ENCODE data around the gene PELI2. TPM values are rescaled to one million over a fixed set of nuclear protein-coding genes. Genes with fewer than 3 reads are reported as not detected.
A peak's percentile ranks its signal among the peaks of the same experiment; 100 is the strongest.

Gene PELI2
- 7.9 and 10.0 TPM in 2 replicates for total RNA-seq (2021)
- Bru-seq, nascent RNA, result percentile 64 among the genes with signal in this experiment
- BruChase-seq, experiment 1, labeled RNA remaining after a 2-hour chase, result percentile 58 among the genes with signal in this experiment
- BruChase-seq, experiment 2, labeled RNA remaining after a 6-hour chase, result percentile 47 among the genes with signal in this experiment
- long read RNA-seq, full-length matches to known transcripts, result 4 of 4 reads
- long read RNA-seq, partial matches to known transcripts, result 0 of 4 reads
- long read RNA-seq, other reads (novel, unspliced or antisense), result 0 of 4 reads

- H3K9me3 ChIP-seq (ENCODE audit: insufficient read depth, low read depth), result no peaks in the 10 kb centered on the region
- DNase-seq, result peak; percentile 42 to 78
- POLR2A ChIA-PET (ENCODE audit: unreplicated experiment), result interaction anchor here (0.6 to 0.7 kb wide), 3 partner anchors 16 to 755 kb away, joined by 3 to 8 read pairs (median 4); no protein-coding TSS in a partner anchor
These were observed at the start of gene PELI2 for GRCh38 chr14:56117765-56118610. Gene PELI2 (plus strand): TSS chr14:56118411. CDS start chr14:56118661, 250 bp downstream.

GRCh38 chr14:56073799-56074198 lies 44.4 kb upstream of the PELI2 start:
- no TSS peak for BruUV-seq (replicated peaks)
- H2AFZ ChIP-seq, result no peak overlapping the region
- H3K27me3 ChIP-seq (ENCODE audit: insufficient read depth, low read depth), result peaks cover 16% of the 10 kb centered on the region

More at GRCh38 chr14:56117765-56118610, at the start of gene PELI2:
- H3K9me2 ChIP-seq (ENCODE audit: insufficient read depth), result no peaks in the 10 kb centered on the region; the same call in 1 of the 2 replicates
- peak within 1 kb of the TSS; percentile 71 for H3K4me3 ChIP-seq
- intact Hi-C loops (cut with micrococcal nuclease; ENCODE audit: unreplicated experiment), result loop anchor here (2.0 to 5.0 kb wide), 2 partner anchors 223 to 411 kb away; no protein-coding TSS in a partner anchor
- H4K20me1 ChIP-seq (ENCODE audit: insufficient read depth), result no peaks in the 10 kb centered on the region; the same call in 1 of the 2 replicates
- BruUV-seq (replicated peaks), result no TSS peak
- H3F3A ChIP-seq (ENCODE audit: insufficient read depth, low read depth), result no peaks in the 10 kb centered on the region
- H3K4me2 ChIP-seq, result peak within 1 kb of the TSS; percentile 77
- CTCF ChIA-PET, result interaction anchor here (0.5 to 0.6 kb wide), 3 partner anchors 7 to 537 kb away, joined by 3 to 4 read pairs (median 3); no protein-coding TSS in a partner anchor
- H3K36me3 ChIP-seq (ENCODE audit: low read depth), result no peaks in the 10 kb centered on the region
- TF ChIP-seq CTCF (conservative IDR thresholded peaks at IDR 0.05) (no peak), EZH2 (IDR thresholded peaks at IDR 0.05; ENCODE audit: low read depth) (no peak)
- H3K79me2 ChIP-seq (ENCODE audit: low read depth), result no peaks in the 10 kb centered on the region
- peak within 1 kb of the TSS; percentile 83 for H2AFZ ChIP-seq
- peaks cover 30% of the 10 kb centered on the region for H3K27me3 ChIP-seq (ENCODE audit: insufficient read depth, low read depth)
- no peaks in the 10 kb centered on the region for H3K4me1 ChIP-seq (replicated peaks; ENCODE audit: insufficient read depth)
- H3K27ac ChIP-seq, result no peak within 1 kb of the TSS

More at GRCh38 chr14:56073799-56074198, 44.4 kb upstream of the PELI2 start:
- H3K9me2 ChIP-seq (ENCODE audit: insufficient read depth), result no peaks in the 10 kb centered on the region
- no peak for TF ChIP-seq EZH2 (IDR thresholded peaks at IDR 0.05; ENCODE audit: low read depth)
- TF ChIP-seq CTCF (conservative IDR thresholded peaks at IDR 0.05), result no peak
- H3K4me2 ChIP-seq, result no peak overlapping the region
- no peaks in the 10 kb centered on the region for H4K20me1 ChIP-seq (ENCODE audit: insufficient read depth)
- H3K4me3 ChIP-seq, result no peak overlapping the region
- H3K27ac ChIP-seq, result no peak overlapping the region
- no peaks in the 10 kb centered on the region for H3F3A ChIP-seq (ENCODE audit: insufficient read depth, low read depth)
- no peaks in the 10 kb centered on the region for H3K79me2 ChIP-seq (ENCODE audit: low read depth)
- ChIA-PET POLR2A (ENCODE audit: unreplicated experiment) (no interaction called here), CTCF (no interaction called here)
- no peaks in the 10 kb centered on the region; the same call in 1 of the 2 replicates for H3K9me3 ChIP-seq (ENCODE audit: insufficient read depth, low read depth)
- no peaks in the 10 kb centered on the region for H3K36me3 ChIP-seq (ENCODE audit: low read depth)
- H3K4me1 ChIP-seq (replicated peaks; ENCODE audit: insufficient read depth), result no peaks in the 10 kb centered on the region
- intact Hi-C loops (cut with micrococcal nuclease; ENCODE audit: unreplicated experiment), result no loop called here
- no peak for DNase-seq

All from PC-9 (cell line).